ENCODE results near the gene C1orf87. TPM values are rescaled to one million over a fixed set of nuclear protein-coding genes. Genes with fewer than 3 reads are reported as not detected.
A peak's percentile ranks its signal among the peaks of the same experiment; 100 is the strongest.

C1orf87 gene
- total RNA-seq, 1 experiment from 2014 or later, result not detected

DNA sequence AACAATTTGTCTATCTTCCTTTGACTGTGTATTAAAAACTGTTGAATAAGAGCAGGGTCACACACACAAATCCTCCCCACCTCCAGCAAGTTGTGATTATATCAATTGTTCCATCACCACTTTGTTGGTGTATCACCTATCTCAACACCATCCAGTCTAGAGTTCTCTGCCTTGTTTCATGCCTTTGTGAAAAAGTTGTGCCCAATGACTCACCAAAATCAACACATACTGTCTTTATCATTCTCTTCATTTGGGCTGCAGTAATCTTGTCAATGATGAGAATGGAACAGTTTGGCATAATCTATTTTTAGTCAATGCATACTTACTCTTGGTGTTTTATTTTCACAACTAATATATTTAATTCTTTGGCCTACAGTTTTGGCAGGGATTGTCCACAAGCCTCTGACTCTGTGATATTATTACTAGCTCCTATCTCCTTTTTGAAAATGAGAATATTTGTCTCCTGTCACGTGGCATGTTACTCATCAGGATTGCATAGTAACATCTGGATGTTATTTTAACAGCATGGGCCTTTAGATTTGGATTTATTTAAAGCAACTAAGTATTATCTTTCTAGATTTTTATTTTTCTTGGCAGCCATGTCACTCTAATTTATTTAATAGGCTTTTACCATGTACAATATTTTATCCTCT is 5.1 kb downstream of the C1orf87 start:
- DNase-seq (ENCODE audit: low read depth, low spot score), result no peak
- in situ Hi-C loops (cut with HindIII; ENCODE audit: low pct_unique_long_range_greater_than_20kb, low sequenced_read_pairs), result no loop called here

DNA sequence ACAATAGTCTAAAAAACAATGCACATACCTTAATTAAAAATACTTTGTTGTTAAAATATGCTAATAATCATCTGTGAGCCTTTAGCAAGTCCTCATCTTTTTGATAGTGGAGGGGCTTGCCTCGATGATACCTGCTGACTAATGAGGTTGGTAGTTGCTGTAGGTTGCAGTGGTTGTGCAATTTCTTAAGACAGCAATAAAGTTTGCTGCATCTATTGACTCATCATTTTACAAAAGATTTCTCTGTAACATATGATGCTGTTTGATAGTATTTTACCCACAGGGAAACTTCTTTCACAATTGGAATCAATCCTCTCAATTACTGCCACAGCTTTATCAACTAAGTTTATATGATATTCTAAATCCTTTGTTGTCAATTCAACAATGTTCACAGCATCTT is 7.6 kb downstream of the C1orf87 start:
- in situ Hi-C loops (cut with HindIII; ENCODE audit: low pct_unique_long_range_greater_than_20kb, low sequenced_read_pairs), result no loop called here
- DNase-seq (ENCODE audit: low read depth, low spot score), result no peak

DNA sequence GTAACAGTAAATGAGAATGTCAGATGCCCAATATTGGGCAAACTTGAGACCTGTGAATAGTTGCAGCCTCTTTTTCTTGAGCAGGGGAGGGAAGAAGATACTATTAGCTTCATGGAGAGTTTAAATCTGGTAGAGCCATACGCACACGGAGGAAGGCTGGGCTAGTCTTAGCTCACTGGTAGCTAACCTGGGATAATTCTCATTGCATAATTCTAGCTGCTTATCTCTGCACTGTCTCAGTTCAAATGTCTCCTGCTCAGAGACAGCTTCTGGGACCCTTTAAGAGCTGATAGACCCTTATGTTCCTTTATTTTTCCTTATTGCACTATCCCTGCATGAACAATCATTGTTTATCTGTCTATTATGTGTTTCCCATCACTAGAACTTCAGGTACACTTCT is 8.4 kb downstream of the C1orf87 start:
- no peak for DNase-seq (ENCODE audit: low read depth, low spot score)
- in situ Hi-C loops (cut with HindIII; ENCODE audit: low pct_unique_long_range_greater_than_20kb, low sequenced_read_pairs), result no loop called here

DNA sequence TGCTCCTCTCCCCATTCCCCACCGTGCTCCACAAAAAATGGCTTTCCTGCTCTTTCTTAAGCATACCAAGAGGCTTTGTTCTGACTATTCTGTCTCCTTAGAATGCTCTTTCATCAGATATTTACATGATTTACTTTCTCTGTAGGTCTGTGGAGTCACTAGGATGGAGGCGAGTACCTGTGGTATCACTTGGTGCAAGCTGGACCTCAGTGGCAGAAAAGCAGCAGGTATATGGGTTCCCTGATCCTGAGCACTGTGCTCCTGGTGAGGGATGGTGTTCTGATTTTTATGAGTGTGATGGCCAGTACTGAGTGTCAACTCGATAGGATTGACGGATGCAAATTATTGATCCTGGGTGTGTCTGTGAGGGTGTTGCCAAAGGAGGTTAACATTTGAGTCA is 10.0 kb downstream of the C1orf87 start:
- in situ Hi-C loops (cut with HindIII; ENCODE audit: low pct_unique_long_range_greater_than_20kb, low sequenced_read_pairs), result no loop called here

GRCh38 chr1:60059468-60059867 is 14.1 kb downstream of the C1orf87 start:
- DNase-seq (ENCODE audit: low read depth, low spot score), result no peak
- in situ Hi-C loops (cut with HindIII; ENCODE audit: low pct_unique_long_range_greater_than_20kb, low sequenced_read_pairs), result no loop called here

More for the DNA sequence above, 10.0 kb downstream of the C1orf87 start:
- DNase-seq (ENCODE audit: low read depth, low spot score), result no peak

DNA sequence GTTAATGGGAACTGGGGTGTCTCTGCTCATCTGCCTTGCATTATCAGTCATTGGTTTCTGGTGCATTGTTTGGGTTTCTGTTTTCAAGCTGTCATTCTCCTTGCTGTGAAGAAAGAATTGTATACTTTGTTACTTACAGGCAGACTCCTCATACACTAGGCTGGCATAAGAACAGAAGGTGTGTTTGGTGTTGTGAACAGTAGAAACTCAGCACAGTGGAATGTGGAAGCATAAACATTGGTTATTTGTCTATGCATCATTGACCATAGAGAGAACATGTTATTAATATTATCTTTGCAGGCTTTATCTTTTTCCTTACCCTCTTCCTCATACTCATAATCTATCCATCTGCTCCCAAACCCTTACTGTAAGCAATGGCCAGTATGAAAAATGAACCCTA is 18.2 kb downstream of the C1orf87 start:
- in situ Hi-C loops (cut with HindIII; ENCODE audit: low pct_unique_long_range_greater_than_20kb, low sequenced_read_pairs), result no loop called here
- DNase-seq (ENCODE audit: low read depth, low spot score), result no peak

GRCh38 chr1:60054374-60054773 is 19.2 kb downstream of the C1orf87 start:
- in situ Hi-C loops (cut with HindIII; ENCODE audit: low pct_unique_long_range_greater_than_20kb, low sequenced_read_pairs), result no loop called here
- DNase-seq (ENCODE audit: low read depth, low spot score), result no peak

- no peak for DNase-seq (ENCODE audit: low read depth, low spot score)
- in situ Hi-C loops (cut with HindIII; ENCODE audit: low pct_unique_long_range_greater_than_20kb, low sequenced_read_pairs), result no loop called here
These were observed 21.0 kb downstream of the C1orf87 start for GRCh38 chr1:60052601-60053000.

GRCh38 chr1:60051191-60051590 is 22.4 kb downstream of the C1orf87 start:
- in situ Hi-C loops (cut with HindIII; ENCODE audit: low pct_unique_long_range_greater_than_20kb, low sequenced_read_pairs), result no loop called here

DNA sequence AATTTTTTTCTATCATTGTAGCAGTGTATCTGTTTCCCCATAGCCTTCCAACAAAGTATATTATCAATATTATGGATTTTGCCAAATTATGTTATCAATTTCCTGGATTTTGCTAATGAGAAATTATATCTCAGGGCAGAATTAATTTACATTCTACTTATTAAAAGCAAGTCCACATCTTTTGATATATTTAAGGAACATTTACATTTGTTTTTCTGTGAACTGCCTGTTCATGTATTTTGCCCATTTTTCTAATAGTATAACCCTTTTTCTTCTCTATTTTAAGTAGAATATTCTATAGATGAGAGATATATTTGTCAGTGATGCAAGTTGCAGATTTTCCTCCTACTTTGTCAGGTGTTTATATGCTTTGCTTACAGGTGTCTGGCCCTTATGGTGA is 24.4 kb downstream of the C1orf87 start:
- DNase-seq (ENCODE audit: low read depth, low spot score), result no peak
- in situ Hi-C loops (cut with HindIII; ENCODE audit: low pct_unique_long_range_greater_than_20kb, low sequenced_read_pairs), result no loop called here

More at GRCh38 chr1:60051191-60051590, 22.4 kb downstream of the C1orf87 start:
- DNase-seq (ENCODE audit: low read depth, low spot score), result no peak

DNA sequence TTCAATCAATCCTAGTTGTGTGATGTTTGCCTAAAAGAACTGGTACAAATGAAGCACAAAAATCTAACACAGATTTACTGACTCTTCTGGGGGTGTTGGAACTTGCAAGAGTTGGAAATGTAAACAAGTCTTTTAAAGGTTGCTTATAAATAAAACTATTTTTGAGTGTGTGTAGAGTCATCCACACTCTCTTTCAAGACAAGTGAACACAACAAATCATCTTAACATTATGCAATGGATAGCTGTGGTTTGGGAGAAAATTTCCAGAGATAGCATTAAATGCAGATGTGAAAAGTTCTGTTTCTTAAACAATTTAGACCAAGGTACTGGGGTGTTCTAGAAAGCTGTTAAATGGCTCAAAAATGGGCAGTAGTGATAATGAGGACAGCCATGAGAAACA is 28.7 kb downstream of the C1orf87 start:
- no peak for DNase-seq (ENCODE audit: low read depth, low spot score)
- in situ Hi-C loops (cut with HindIII; ENCODE audit: low pct_unique_long_range_greater_than_20kb, low sequenced_read_pairs), result no loop called here

DNA sequence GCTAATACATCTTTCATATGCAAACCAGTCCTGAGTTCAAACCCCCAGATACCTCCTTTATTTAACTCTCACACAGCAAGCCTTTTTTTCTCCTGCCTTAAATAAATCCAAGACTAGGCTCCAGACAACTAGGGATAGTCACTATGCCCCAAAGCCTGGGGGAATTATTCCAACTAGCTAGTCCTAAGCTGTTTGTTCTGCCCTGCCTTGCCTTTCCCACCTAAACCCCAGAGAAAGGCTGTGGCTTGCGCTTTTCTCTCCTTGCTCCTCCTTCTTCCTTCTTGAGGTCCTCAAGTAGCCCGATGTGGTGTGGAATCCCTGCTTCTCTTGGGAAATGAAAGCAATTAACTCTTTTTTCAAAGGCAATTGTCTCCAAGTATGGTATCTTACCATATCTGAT is 31.8 kb downstream of the C1orf87 start:
- in situ Hi-C loops (cut with HindIII; ENCODE audit: low pct_unique_long_range_greater_than_20kb, low sequenced_read_pairs), result no loop called here
- DNase-seq (ENCODE audit: low read depth, low spot score), result no peak

- DNase-seq (ENCODE audit: low read depth, low spot score), result no peak
- in situ Hi-C loops (cut with HindIII; ENCODE audit: low pct_unique_long_range_greater_than_20kb, low sequenced_read_pairs), result no loop called here
These were observed 35.9 kb downstream of the C1orf87 start for GRCh38 chr1:60037669-60038068.

- no peak for DNase-seq (ENCODE audit: low read depth, low spot score)
- in situ Hi-C loops (cut with HindIII; ENCODE audit: low pct_unique_long_range_greater_than_20kb, low sequenced_read_pairs), result no loop called here
These were observed 36.6 kb downstream of the C1orf87 start for GRCh38 chr1:60036856-60037460.

- in situ Hi-C loops (cut with HindIII; ENCODE audit: low pct_unique_long_range_greater_than_20kb, low sequenced_read_pairs), result no loop called here
These were observed 37.6 kb downstream of the C1orf87 start for GRCh38 chr1:60035921-60036320.

DNA sequence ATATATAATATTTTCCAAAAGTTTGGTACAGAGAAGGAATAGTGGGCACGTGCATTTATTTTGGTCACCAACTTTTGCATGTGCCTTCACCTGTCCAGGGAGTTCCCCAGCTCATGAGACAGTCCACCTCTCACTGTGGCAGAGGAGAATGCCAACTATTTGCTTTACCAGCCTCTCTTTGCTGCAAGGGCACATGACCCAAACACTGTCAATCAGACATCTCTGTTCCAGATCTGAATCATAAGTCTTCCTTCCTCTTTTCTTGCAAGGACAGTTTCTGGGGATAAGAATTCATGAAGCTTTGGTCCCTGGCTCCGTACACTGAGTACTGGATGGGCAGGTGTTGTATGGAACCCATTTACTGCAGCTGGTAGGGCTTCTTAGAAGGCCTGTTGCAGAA is 38.6 kb downstream of the C1orf87 start:
- in situ Hi-C loops (cut with HindIII; ENCODE audit: low pct_unique_long_range_greater_than_20kb, low sequenced_read_pairs), result no loop called here
- no peak for DNase-seq (ENCODE audit: low read depth, low spot score)

More at GRCh38 chr1:60035921-60036320, 37.6 kb downstream of the C1orf87 start:
- DNase-seq (ENCODE audit: low read depth, low spot score), result peak; percentile 2

DNA sequence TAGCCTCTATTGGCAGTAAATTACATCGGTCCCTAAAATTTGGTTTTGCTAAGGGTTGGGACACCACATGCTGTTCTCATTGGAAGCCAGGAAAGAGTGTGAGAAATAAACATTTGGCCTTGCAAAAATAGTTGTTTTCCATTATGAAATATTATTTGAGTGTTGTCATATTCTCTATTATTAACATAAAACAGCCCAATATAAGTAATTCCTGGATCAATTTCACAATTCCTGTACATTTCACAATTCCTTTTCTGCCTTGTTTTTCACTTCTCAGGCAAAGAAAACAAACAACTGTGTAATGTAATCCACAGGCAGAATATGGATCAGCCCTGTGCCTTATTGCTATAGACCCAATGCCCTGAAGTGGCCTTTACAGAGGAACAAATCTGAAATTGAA is 40.5 kb downstream of the C1orf87 start:
- no peak for DNase-seq (ENCODE audit: low read depth, low spot score)
- in situ Hi-C loops (cut with HindIII; ENCODE audit: low pct_unique_long_range_greater_than_20kb, low sequenced_read_pairs), result no loop called here

- DNase-seq (ENCODE audit: low read depth, low spot score), result no peak
- in situ Hi-C loops (cut with HindIII; ENCODE audit: low pct_unique_long_range_greater_than_20kb, low sequenced_read_pairs), result no loop called here
These were observed 42.4 kb downstream of the C1orf87 start for GRCh38 chr1:60031146-60031545.

DNA sequence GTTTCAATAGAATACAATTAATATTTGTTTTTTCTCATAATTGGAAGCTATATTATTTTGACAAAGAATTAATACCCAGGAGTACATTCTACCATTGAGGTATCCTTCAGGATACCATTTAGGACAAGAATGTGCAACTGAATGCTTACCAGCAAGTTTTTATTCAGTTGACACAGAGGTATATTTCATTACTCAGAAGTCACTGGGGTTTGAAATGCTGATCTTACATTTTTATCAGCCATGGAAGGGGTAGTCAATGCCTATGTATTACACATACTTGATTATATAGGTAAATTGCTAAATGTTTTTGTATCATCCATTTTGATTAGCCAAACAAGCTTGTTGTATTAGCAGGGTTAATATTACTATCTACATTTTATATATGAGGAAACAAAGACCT is 48.0 kb downstream of the C1orf87 start:
- DNase-seq (ENCODE audit: low read depth, low spot score), result no peak
- in situ Hi-C loops (cut with HindIII; ENCODE audit: low pct_unique_long_range_greater_than_20kb, low sequenced_read_pairs), result no loop called here

Data from SK-MEL-5 (cell line).